GM23338 (cell line): ENCODE results near the gene JOSD2. TPM values are rescaled to one million over a fixed set of nuclear protein-coding genes. Genes with fewer than 3 reads are reported as not detected.

Experiments
- ATAC-seq: fragments of 200-7000 bp; cut with Tn5 transposase; 3 replicates; pipeline ENCODE4 v1.9.1; 2020
- DNase-seq: peaks from one replicate; pipeline ENCODE4 v3.0.0-alpha.2; 2015; ENCODE audit warnings: low spot score
- H2AFZ ChIP-seq: fragments of 200-600 bp; sonication (generic); 2 replicates; pipeline ENCODE4 v1.8.0; 2016; ENCODE audit warnings: antibody characterized with exemption, mild to moderate bottlenecking, moderate library complexity
- H3F3A ChIP-seq: fragments of 200-600 bp; sonication (generic); replicated peaks from 2 replicates; pipeline ENCODE4 v1.8.0; 2017; ENCODE audit warnings: antibody characterized with exemption, mixed run types, low read depth
- H3K27ac ChIP-seq: fragments of 200-600 bp; sonication (generic); 2 replicates; pipeline ENCODE4 v1.6.1; 2016; ENCODE audit warnings: low read depth
- H3K27me3 ChIP-seq: fragments of 200-600 bp; sonication (generic); 2 replicates; pipeline ENCODE4 v1.8.0; 2016; ENCODE audit warnings: mild to moderate bottlenecking, mixed run types, moderate library complexity; ENCODE audit not compliant: insufficient read depth
- H3K36me3 ChIP-seq: fragments of 200-600 bp; sonication (generic); 2 replicates; pipeline ENCODE4 v1.8.0; 2016; ENCODE audit warnings: mild to moderate bottlenecking; ENCODE audit not compliant: insufficient read depth
- H3K4me1 ChIP-seq: fragments of 200-600 bp; sonication (generic); 2 replicates; pipeline ENCODE4 v1.8.0; 2016; ENCODE audit warnings: mild to moderate bottlenecking, moderate library complexity; ENCODE audit not compliant: insufficient read depth
- H3K4me2 ChIP-seq: fragments of 200-600 bp; sonication (generic); 2 replicates; pipeline ENCODE4 v1.7.1; 2017; ENCODE audit warnings: mixed run types
- H3K4me3 ChIP-seq: fragments of 200-600 bp; sonication (generic); 2 replicates; pipeline ENCODE4 v1.6.1; 2016; ENCODE audit warnings: mixed run types
- H3K79me2 ChIP-seq: fragments of 200-600 bp; sonication (generic); replicated peaks from 2 replicates; pipeline ENCODE4 v1.8.0; 2017; ENCODE audit warnings: mild to moderate bottlenecking; ENCODE audit not compliant: insufficient read depth
- H3K9me2 ChIP-seq: fragments of 200-600 bp; sonication (generic); 2 replicates; pipeline ENCODE4 v1.8.0; 2017; ENCODE audit not compliant: insufficient read depth
- H4K20me1 ChIP-seq: fragments of 200-600 bp; sonication (generic); replicated peaks from 2 replicates; pipeline ENCODE4 v1.8.0; 2017; ENCODE audit warnings: mild to moderate bottlenecking; ENCODE audit not compliant: insufficient read depth
- H3K27ac Mint-ChIP-seq: 2 replicates; pipeline ENCODE4 v1.8.0; 2020; ENCODE audit warnings: inconsistent platforms, mild to moderate bottlenecking, moderate library complexity, mixed read lengths
- H3K27me3 Mint-ChIP-seq: 3 replicates; pipeline ENCODE4 v1.8.0; 2022; ENCODE audit warnings: low read depth, mild to moderate bottlenecking, moderate library complexity, mixed read lengths, inconsistent platforms; ENCODE audit not compliant: insufficient read depth, poor library complexity
- H3K36me3 Mint-ChIP-seq: 3 replicates; pipeline ENCODE4 v1.8.0; 2021; ENCODE audit warnings: low read depth, mild to moderate bottlenecking, inconsistent platforms, moderate library complexity, mixed read lengths
- H3K4me1 Mint-ChIP-seq: 3 replicates; pipeline ENCODE4 v1.8.0; 2020; ENCODE audit warnings: mild to moderate bottlenecking, inconsistent platforms, mixed read lengths
- H3K4me3 Mint-ChIP-seq: 3 replicates; pipeline ENCODE4 v1.8.0; 2021; ENCODE audit warnings: moderate library complexity, mild to moderate bottlenecking, inconsistent platforms, mixed read lengths
- H3K9me3 Mint-ChIP-seq: 3 replicates; pipeline ENCODE4 v1.8.0; 2020; ENCODE audit warnings: moderate library complexity, mild to moderate bottlenecking, inconsistent platforms, mixed read lengths
- EZH2phosphoT487 ChIP-seq: fragments of 200-600 bp; sonication (generic); IDR thresholded peaks from one replicate; pipeline ENCODE4 v1.8.1; 2018; ENCODE audit warnings: antibody characterized with exemption; ENCODE audit not compliant: unreplicated experiment
- JUNB ChIP-seq: IDR thresholded peaks from one replicate; pipeline ENCODE4 v1.6.1; 2016; ENCODE audit warnings: antibody characterized with exemption; ENCODE audit not compliant: unreplicated experiment
- POLR2AphosphoS5 ChIP-seq: IDR thresholded peaks from 2 replicates; pipeline ENCODE4 v1.6.1; 2016; ENCODE audit warnings: antibody characterized with exemption, low read depth
- STAT1 ChIP-seq: IDR thresholded peaks from one replicate; pipeline ENCODE4 v1.6.1; 2016; ENCODE audit warnings: antibody characterized with exemption; ENCODE audit not compliant: unreplicated experiment
- ZNF331 ChIP-seq: fragments of 250-450 bp; sonication (Bioruptor Pico); IDR thresholded peaks from 2 replicates; pipeline ENCODE4 v1.5.0; 2020; ENCODE audit warnings: low read depth, mild to moderate bottlenecking, moderate library complexity
- polyA plus RNA-seq: library from polyadenylated mRNA; unstranded; fragments of >200 nt; fragmentation: Nextera tagmentation; extraction: Ambion mirVana; gene quantifications from 2 replicates; pipeline ENCODE4 v1.2.1, GENCODE V29; 2016
- total RNA-seq: library from RNA; depleted of rRNA; stranded (reverse); fragments of >200 nt; shearing (Covaris generic); gene quantifications from 2 replicates; pipeline ENCODE4 v1.2.3, GENCODE V29; 2014
- TF ChIP-seq, protein P1 (sequence below): IDR thresholded peaks from one replicate; pipeline ENCODE4 v1.6.1; 2018; ENCODE audit warnings: antibody characterized with exemption; ENCODE audit not compliant: unreplicated experiment
- TF ChIP-seq, protein P2 (sequence below), 2 experiments: fragments of 200-600 bp in 1 of 2; sonication (generic) in 1 of 2; conservative IDR thresholded peaks; 2 replicates each; pipeline versions ENCODE4 v1.5.1 to v1.6.1; 2016 to 2017; ENCODE audit warnings: antibody characterized with exemption in 2 of 2, low read depth in 2 of 2, mild to moderate bottlenecking in 2 of 2, moderate library complexity in 1 of 2
- TF ChIP-seq, protein P3 (sequence below): IDR thresholded peaks from 2 replicates; pipeline ENCODE4 v1.6.1; 2016; ENCODE audit warnings: antibody characterized with exemption

The JOSD2 gene
- total and polyA plus RNA-seq, 2 experiments from 2014 or later = 3.3 to 5.8 TPM

DNA sequence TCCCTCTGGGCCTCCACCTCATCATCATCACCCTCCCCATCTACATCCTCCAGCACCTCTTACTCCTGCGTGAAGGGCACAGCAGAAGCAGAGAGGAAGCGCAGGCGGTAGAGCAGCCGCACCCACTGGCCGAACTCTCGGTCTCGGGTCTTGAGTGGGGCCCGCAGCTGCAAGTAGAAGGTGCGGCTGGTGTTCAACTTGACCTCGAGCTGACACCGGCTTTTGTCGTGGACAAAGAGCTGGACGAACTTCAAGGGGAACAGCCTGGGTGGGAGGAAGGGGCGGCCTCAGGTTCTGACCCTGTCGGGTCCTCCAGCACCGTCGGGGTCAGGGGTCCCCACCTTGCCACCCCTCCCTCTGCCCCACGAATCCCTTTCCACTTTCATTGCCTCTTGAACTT, 43.4 kb downstream of the JOSD2 start:
- Histone ChIP-seq H3K9me2 (no peaks in the 10 kb centered on the region), H3K4me2 (no peak overlapping the region), H4K20me1 (no peaks in the 10 kb centered on the region), H3K4me1 (0 out of 2 replicates have a peak, but pooled peaks cover 3% of the 10 kb centered on the region), H3K79me2 (no peaks in the 10 kb centered on the region), H3K4me3 (no peak overlapping the region), H2AFZ (no peak overlapping the region), H3K27me3 (no peaks in the 10 kb centered on the region), H3K27ac (no peak overlapping the region), H3K36me3 (no peaks in the 10 kb centered on the region), H3F3A (peaks cover 8% of the 10 kb centered on the region)
- no peak overlapping the region for H3K4me3 Mint-ChIP-seq
- H3K27me3 Mint-ChIP-seq = peaks cover 13% of the 10 kb centered on the region
- DNase-seq (no peak), ATAC-seq (no peak)
- H3K9me3 Mint-ChIP-seq = peaks cover 95% of the 10 kb centered on the region
- no peak overlapping the region for H3K27ac Mint-ChIP-seq
- peaks cover 44% of the 10 kb centered on the region for H3K36me3 Mint-ChIP-seq
- no peak for TF ChIP-seq STAT1
- TF ChIP-seq, protein P1, sequence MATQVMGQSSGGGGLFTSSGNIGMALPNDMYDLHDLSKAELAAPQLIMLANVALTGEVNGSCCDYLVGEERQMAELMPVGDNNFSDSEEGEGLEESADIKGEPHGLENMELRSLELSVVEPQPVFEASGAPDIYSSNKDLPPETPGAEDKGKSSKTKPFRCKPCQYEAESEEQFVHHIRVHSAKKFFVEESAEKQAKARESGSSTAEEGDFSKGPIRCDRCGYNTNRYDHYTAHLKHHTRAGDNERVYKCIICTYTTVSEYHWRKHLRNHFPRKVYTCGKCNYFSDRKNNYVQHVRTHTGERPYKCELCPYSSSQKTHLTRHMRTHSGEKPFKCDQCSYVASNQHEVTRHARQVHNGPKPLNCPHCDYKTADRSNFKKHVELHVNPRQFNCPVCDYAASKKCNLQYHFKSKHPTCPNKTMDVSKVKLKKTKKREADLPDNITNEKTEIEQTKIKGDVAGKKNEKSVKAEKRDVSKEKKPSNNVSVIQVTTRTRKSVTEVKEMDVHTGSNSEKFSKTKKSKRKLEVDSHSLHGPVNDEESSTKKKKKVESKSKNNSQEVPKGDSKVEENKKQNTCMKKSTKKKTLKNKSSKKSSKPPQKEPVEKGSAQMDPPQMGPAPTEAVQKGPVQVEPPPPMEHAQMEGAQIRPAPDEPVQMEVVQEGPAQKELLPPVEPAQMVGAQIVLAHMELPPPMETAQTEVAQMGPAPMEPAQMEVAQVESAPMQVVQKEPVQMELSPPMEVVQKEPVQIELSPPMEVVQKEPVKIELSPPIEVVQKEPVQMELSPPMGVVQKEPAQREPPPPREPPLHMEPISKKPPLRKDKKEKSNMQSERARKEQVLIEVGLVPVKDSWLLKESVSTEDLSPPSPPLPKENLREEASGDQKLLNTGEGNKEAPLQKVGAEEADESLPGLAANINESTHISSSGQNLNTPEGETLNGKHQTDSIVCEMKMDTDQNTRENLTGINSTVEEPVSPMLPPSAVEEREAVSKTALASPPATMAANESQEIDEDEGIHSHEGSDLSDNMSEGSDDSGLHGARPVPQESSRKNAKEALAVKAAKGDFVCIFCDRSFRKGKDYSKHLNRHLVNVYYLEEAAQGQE = no peak
- TF ChIP-seq, protein P2, sequence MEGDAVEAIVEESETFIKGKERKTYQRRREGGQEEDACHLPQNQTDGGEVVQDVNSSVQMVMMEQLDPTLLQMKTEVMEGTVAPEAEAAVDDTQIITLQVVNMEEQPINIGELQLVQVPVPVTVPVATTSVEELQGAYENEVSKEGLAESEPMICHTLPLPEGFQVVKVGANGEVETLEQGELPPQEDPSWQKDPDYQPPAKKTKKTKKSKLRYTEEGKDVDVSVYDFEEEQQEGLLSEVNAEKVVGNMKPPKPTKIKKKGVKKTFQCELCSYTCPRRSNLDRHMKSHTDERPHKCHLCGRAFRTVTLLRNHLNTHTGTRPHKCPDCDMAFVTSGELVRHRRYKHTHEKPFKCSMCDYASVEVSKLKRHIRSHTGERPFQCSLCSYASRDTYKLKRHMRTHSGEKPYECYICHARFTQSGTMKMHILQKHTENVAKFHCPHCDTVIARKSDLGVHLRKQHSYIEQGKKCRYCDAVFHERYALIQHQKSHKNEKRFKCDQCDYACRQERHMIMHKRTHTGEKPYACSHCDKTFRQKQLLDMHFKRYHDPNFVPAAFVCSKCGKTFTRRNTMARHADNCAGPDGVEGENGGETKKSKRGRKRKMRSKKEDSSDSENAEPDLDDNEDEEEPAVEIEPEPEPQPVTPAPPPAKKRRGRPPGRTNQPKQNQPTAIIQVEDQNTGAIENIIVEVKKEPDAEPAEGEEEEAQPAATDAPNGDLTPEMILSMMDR (conservative IDR thresholded peaks at IDR 0.05; ENCODE audit: low read depth in 2 of 2) = no peak
- TF ChIP-seq EZH2phosphoT487 = no peak
- no peak for TF ChIP-seq JUNB
- H3K4me1 Mint-ChIP-seq = no peaks in the 10 kb centered on the region

DNA sequence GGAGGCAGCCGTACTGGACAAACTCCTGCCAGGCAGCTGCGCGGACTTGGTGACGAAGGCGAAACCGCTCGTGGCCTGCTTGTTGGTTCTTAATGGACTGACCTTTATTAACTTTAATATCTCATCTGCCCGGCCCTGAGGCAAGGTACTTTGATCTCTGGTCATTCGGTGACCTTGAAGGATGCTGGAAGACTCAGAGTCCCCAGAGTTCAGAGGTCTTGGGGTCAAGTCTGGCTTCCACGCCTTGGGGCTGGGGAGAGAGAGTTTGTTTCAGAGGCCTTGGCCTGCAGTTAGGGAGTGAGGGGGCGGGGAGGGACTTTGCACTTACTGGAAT, 44.3 kb downstream of the JOSD2 start:
- ATAC-seq = no peak
- Histone ChIP-seq H2AFZ (no peak overlapping the region), H3K4me2 (no peak overlapping the region), H3K9me2 (no peaks in the 10 kb centered on the region), H4K20me1 (no peaks in the 10 kb centered on the region), H3K27ac (no peak overlapping the region), H3K36me3 (no peaks in the 10 kb centered on the region), H3K4me1 (0 out of 2 replicates have a peak, but pooled peaks cover 3% of the 10 kb centered on the region), H3F3A (peaks cover 3% of the 10 kb centered on the region), H3K27me3 (no peaks in the 10 kb centered on the region), H3K4me3 (no peak overlapping the region), H3K79me2 (no peaks in the 10 kb centered on the region)
- DNase-seq = no peak
- no peak overlapping the region for H3K27ac Mint-ChIP-seq
- H3K9me3 Mint-ChIP-seq = peaks cover 97% of the 10 kb centered on the region
- no peak overlapping the region for H3K4me3 Mint-ChIP-seq
- H3K27me3 Mint-ChIP-seq = peaks cover 10% of the 10 kb centered on the region
- no peaks in the 10 kb centered on the region for H3K4me1 Mint-ChIP-seq
- H3K36me3 Mint-ChIP-seq = peaks cover 41% of the 10 kb centered on the region
- TF ChIP-seq ZNF331 (no peak), STAT1 (no peak), POLR2AphosphoS5 (no peak)
- TF ChIP-seq, protein P3, sequence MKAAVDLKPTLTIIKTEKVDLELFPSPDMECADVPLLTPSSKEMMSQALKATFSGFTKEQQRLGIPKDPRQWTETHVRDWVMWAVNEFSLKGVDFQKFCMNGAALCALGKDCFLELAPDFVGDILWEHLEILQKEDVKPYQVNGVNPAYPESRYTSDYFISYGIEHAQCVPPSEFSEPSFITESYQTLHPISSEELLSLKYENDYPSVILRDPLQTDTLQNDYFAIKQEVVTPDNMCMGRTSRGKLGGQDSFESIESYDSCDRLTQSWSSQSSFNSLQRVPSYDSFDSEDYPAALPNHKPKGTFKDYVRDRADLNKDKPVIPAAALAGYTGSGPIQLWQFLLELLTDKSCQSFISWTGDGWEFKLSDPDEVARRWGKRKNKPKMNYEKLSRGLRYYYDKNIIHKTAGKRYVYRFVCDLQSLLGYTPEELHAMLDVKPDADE = no peak
- TF ChIP-seq, protein P2 (conservative IDR thresholded peaks at IDR 0.05; ENCODE audit: low read depth in 2 of 2) = no peak
- TF ChIP-seq, protein P1 = no peak
